Measurements from ENCODE around the gene NUDT2.
"Not testable (repeated sequence)": the region's sequence is repeated elsewhere in the genome, so short reads cannot be mapped to it uniquely, and the experiment has no call there.

The NUDT2 gene

GRCh38 chr9:34335376-34335775, 6.0 kb downstream of the NUDT2 start:
- no peak for DNase-seq

DNA sequence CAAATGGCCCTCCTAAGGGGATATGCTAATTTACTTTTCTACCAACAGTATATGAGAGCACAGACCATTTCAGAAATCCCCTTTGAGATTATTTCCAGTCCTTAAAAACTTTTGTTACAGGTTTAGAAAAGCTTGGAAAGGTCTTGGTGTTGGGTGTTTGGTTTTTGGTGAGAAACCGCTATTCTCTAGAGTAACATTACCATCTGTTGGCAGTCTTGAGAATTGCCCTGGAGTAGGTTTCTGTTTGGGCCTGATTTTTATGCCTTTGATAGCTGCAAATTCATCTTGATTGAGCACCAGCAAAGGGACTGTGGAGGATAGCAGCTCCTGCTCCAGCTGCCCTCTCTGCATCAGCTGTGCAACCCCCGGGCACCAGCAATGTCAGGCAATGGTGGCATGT, 8.0 kb downstream of the NUDT2 start:
- no peak for DNase-seq

DNA sequence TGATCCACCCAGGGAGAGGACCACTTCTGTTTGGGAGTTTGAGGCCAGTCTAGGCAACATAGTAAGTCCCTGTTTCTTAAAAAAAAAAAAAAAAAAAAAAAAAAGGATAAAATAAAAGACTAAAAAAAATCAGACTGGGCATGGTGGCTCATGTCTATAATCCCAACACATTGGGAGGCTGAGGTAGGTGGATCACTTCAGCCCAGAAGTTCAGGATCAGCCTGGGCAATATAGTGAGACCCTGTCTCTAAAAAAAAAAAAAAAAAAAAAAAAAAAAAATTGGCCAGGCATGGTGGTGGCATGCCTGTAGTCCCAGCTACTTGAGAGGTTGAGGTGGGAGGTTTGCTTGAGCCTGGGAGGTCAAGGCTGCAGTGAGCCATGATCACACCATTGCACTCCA, 8.7 kb downstream of the NUDT2 start:
- DNase-seq = not testable (repeated sequence)

DNA sequence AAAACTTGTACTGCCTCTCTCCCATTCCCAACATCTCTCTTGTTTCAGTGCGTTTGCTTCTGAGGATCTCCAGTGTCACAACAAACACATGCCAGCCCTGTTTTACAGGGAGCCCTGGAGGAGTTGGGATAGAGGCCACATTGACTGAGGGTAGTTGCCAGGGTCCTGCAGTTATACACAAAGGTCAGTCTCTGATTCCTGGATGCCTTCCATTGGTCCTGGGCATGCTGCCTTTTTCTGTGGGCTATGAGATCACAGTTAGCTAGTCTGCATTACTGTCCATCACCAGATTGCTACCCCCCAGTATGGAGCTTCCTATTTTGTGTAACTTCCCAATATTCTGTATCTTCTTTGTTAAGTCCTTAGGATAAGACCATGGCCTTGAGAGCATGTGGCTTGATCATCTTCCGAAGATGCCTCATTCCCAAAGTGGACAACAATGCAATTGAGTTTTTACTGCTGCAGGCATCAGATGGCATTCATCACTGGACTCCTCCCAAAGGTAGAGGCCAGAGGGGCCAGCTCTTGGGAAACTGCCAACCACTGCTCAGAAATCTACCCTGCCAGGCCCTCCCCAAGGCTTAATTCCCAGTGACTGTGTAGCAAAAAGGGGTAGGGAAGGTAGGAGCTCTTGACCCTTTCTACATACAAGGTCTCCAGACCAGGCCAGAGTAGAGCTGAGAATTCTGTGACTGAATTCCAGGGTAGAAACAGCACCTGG, 9.5 kb downstream of the NUDT2 start:
- no peak for DNase-seq

DNA sequence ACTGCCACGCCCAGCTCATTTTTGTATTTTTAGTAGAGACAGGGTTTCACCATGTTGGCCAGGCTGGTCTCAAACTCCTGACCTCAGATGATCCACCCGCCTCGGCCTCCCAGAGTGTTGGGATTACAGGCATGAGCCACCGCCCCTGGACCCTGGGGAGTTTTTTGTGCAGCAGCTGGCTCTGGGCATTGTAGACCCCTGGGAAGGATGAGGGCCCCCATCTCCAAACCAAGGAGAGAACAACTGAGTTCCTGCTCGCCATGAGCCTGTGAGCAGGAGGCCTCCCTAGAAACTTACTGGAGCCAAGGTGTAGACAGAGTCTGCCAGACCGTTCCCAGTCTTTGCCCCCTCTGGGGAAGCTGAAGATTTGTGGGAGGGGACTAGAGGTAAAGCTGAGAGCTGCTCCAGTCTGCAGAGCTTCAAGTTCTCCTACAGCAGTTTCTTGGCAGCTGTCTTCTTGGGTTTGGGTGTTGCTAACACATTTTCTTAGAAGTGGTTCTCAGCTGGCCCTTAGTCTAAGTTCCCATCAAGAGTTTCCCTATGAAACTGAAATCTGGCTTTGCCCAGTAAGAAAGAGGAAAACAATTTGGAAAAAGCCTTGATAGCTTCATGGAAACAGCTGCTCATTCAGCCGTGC, 12.4 kb downstream of the NUDT2 start:
- no peak for DNase-seq

DNA sequence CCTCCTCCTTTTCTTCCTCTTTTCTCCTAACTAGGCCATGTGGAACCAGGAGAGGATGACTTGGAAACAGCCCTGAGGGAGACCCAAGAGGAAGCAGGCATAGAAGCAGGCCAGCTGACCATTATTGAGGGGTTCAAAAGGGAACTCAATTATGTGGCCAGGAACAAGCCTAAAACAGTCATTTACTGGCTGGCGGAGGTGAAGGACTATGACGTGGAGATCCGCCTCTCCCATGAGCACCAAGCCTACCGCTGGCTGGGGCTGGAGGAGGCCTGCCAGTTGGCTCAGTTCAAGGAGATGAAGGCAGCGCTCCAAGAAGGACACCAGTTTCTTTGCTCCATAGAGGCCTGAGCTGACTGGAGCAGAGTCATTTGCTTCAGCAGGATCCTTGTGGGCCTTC, 13.7 kb downstream of the NUDT2 start:
- no peak for DNase-seq

- no peak for DNase-seq
Measured at GRCh38 chr9:34343605-34344004, 14.2 kb downstream of the NUDT2 start.

- DNase-seq = no peak
Measured at GRCh38 chr9:34346873-34347799, 17.8 kb downstream of the NUDT2 start.

DNA sequence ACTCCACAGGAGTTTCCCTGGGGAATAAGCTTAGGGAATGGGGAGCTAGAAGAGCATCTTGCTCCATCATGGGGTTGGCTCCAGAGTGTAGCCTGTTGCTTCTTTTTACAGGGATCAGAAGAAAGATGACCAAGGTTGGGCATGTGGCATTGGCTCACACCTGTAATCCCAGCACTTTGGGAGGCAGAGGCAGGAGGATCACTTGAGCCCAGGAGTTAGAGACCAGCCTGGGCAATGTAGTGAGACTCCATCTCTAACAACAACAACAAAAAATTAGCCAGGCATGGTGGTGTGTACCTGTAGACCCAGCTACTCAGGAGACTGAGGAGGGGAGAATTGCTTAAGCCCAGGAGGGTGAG, 18.4 kb downstream of the NUDT2 start:
- DNase-seq = no peak

DNA sequence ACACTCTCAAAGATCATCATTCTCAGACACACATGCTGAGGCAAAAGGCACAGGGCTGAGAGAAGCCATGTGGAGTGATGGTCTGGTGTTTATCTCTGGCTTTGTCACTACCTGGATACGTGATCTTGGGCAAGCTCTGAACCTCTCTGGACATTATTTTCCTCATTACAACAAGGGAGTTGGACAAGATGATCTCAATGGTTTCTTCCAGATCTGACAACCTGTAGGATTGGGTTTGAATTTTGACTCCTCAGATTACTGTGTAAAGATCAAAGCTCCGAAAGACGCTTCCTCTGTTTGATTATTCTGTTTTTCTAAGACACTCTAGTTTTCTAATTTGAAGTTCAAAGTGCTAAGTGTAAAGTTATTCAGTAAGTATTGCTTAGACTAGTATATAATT, 20.0 kb downstream of the NUDT2 start:
- DNase-seq = no peak

DNA sequence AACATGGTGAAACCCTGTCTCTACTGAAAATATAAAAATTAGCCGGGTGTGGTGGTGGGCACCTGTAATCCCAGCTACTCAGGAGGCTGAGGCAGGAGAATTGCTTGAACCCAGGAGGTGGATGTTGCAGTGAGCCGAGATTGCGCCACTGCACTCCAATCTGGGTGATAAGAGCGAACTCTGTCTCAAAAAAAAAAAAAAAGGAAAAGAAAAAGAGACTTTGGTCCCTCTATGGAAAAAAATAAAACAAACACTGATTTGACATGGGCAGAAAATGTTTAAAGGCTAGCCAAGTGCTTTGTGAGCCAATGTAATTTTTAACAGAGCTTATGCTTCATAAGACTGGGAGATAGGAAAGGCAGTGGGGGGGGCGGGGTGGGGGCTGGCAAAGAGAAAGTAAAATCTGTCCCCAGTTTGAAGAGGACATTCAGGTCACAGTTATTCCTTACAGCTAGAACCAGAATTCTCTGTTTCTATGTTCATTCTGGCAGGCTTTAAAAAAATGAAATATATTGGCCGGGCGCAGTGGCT, 22.8 kb downstream of the NUDT2 start:
- not testable (repeated sequence) for DNase-seq

- not testable (repeated sequence) for DNase-seq
Measured at GRCh38 chr9:34352957-34353356, 23.6 kb downstream of the NUDT2 start.

GRCh38 chr9:34362614-34363214, 33.3 kb downstream of the NUDT2 start:
- no peak for DNase-seq

DNA sequence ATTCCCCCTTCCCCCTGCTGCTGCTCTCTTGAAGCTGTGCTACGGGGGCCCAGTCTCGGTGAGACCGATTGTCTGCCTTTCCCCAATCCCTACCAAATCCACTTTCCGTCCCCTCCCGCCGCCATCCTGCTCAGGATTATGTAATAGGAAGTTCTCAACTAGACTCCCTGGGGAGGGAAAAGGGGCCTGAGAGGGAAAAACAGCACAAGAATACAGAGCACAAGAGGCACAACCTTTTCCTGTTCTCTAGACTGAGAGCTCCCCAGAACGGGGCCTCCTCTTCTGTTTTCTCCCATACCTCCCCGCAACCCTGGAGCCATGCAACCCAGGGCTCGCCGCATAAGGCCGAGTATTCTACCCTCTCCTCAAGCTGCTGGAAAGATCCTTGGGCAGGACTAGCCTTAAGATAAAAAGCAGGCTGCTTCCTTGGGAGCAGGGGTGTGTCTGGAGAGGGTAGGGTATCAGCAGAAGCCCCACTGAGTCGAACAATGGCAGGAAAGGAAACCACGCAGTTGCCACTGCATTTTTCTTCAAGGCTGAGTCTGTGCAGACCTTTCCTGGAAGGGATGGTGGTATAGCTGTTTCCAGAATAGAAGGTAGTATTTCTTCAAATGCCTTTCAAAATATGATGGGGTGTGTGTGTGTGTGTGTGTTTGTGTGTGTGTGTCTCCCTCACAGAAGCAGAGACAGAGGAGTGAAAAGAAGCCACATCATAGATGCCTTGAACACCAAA, 34.4 kb downstream of the NUDT2 start:
- no peak for DNase-seq

GRCh38 chr9:34365282-34365681, 35.9 kb downstream of the NUDT2 start:
- no peak for DNase-seq

GRCh38 chr9:34366365-34366764, 37.0 kb downstream of the NUDT2 start:
- DNase-seq = no peak

- not testable (repeated sequence) for DNase-seq
Measured at GRCh38 chr9:34367751-34368410, 38.5 kb downstream of the NUDT2 start.

- DNase-seq = not testable (repeated sequence)
Measured at GRCh38 chr9:34368796-34369195, 39.4 kb downstream of the NUDT2 start.

- DNase-seq = no peak
Measured at GRCh38 chr9:34369636-34370035, 40.3 kb downstream of the NUDT2 start.

- no peak for DNase-seq
Measured at GRCh38 chr9:34370335-34370969, 41.1 kb downstream of the NUDT2 start.

Measured in effector CD8-positive, alpha-beta T cell (primary cell).